Measurements from ENCODE around the gene IFRD2. TPM values are rescaled to one million over a fixed set of nuclear protein-coding genes. Genes with fewer than 3 reads are reported as not detected.

IFRD2 gene
- total and polyA plus RNA-seq, 2 of the 13 experiments (the other 11 are each of a cell fraction or from before 2014, with no cell fraction given): 32.8 to 96.1 TPM

DNA sequence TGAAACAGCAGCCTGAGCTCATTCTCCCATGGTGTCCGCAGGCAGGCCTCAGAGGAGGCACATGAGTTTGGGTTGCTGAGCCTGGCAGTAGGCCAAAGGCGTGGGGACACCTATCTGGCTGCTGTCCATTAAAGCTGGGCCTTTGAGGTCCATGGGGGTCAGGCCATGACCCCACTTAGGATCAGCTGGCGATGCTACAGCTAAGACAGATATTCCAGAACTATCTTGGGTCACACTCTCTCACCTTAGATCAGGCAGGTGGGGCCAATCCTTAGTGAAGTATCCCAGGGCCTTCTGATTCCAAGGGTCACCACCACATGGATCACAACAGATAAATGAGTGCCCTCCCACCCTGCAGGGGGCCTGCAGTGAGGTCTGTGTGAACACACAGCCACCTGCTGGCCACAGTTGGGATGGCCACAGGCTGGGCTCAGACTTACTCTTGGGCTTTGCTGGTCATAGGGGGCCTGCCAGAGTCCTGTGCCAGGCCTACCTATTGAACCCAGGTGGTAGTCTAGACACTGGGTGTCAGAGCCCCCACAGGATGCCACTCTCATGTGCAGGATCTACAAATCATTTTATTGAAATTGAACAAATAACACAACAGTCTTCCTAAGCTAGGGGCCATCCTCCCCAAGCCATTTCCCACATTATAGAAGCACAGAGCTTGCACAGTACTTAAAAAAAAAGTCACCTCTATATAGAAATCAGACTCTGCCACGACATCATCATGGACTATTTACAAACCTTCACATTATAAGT is 32.3 kb upstream of the IFRD2 start (continued):
- TF ChIP-seq, protein P1, sequence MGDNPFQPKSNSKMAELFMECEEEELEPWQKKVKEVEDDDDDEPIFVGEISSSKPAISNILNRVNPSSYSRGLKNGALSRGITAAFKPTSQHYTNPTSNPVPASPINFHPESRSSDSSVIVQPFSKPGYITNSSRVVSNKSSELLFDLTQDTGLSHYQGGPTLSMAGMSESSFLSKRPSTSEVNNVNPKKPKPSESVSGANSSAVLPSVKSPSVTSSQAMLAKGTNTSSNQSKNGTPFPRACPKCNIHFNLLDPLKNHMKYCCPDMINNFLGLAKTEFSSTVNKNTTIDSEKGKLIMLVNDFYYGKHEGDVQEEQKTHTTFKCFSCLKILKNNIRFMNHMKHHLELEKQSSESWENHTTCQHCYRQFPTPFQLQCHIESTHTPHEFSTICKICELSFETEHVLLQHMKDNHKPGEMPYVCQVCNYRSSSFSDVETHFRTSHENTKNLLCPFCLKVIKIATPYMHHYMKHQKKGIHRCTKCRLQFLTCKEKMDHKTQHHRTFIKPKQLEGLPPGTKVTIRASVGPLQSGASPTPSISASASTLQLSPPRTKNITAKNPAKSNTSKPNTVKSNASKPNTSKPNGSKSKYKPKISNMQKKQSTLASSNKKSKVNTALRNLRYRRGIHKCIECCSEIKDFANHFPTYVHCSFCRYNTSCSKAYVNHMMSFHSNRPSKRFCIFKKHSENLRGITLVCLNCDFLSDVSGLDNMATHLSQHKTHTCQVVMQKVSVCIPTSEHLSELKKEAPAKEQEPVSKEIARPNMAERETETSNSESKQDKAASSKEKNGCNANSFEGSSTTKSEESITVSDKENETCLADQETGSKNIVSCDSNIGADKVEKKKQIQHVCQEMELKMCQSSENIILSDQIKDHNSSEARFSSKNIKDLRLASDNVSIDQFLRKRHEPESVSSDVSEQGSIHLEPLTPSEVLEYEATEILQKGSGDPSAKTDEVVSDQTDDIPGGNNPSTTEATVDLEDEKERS (CRISPR knock-in tag; IDR thresholded peaks at IDR 0.05): no peak
- TF ChIP-seq ZNF879 (CRISPR knock-in tag; IDR thresholded peaks at IDR 0.05): no peak
- TF ChIP-seq ISL2 (CRISPR knock-in tag; IDR thresholded peaks at IDR 0.05): peak; percentile 44; the same call in 1 of the 2 replicates
- no peak for TF ChIP-seq ZNF232 (CRISPR knock-in tag; IDR thresholded peaks at IDR 0.05; ENCODE audit: borderline replicate concordance)
- TF ChIP-seq THAP7 (CRISPR knock-in tag; IDR thresholded peaks at IDR 0.05): no peak
- TF ChIP-seq GZF1 (CRISPR knock-in tag; IDR thresholded peaks at IDR 0.05): no peak
- TF ChIP-seq HIVEP1 (CRISPR knock-in tag; IDR thresholded peaks at IDR 0.05): peak; percentile 25
- TF ChIP-seq, protein P2, sequence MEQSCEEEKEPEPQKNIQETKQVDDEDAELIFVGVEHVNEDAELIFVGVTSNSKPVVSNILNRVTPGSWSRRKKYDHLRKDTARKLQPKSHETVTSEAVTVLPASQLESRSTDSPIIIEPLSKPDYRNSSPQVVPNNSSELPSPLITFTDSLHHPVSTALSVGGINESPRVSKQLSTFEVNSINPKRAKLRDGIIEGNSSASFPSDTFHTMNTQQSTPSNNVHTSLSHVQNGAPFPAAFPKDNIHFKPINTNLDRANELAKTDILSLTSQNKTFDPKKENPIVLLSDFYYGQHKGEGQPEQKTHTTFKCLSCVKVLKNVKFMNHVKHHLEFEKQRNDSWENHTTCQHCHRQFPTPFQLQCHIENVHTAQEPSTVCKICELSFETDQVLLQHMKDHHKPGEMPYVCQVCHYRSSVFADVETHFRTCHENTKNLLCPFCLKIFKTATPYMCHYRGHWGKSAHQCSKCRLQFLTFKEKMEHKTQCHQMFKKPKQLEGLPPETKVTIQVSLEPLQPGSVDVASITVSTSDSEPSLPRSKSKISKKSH (CRISPR knock-in tag; IDR thresholded peaks at IDR 0.05; ENCODE audit: borderline replicate concordance): no peak
- no peak for TF ChIP-seq MEIS2 (CRISPR knock-in tag; IDR thresholded peaks at IDR 0.05)
- no peak for TF ChIP-seq ZNF567 (CRISPR knock-in tag; IDR thresholded peaks at IDR 0.05; ENCODE audit: borderline replicate concordance)
- no peak for TF ChIP-seq ELK4 (CRISPR knock-in tag; IDR thresholded peaks at IDR 0.05; ENCODE audit: borderline replicate concordance)
- TF ChIP-seq CENPX (CRISPR knock-in tag; IDR thresholded peaks at IDR 0.05): no peak
- TF ChIP-seq, protein P3, sequence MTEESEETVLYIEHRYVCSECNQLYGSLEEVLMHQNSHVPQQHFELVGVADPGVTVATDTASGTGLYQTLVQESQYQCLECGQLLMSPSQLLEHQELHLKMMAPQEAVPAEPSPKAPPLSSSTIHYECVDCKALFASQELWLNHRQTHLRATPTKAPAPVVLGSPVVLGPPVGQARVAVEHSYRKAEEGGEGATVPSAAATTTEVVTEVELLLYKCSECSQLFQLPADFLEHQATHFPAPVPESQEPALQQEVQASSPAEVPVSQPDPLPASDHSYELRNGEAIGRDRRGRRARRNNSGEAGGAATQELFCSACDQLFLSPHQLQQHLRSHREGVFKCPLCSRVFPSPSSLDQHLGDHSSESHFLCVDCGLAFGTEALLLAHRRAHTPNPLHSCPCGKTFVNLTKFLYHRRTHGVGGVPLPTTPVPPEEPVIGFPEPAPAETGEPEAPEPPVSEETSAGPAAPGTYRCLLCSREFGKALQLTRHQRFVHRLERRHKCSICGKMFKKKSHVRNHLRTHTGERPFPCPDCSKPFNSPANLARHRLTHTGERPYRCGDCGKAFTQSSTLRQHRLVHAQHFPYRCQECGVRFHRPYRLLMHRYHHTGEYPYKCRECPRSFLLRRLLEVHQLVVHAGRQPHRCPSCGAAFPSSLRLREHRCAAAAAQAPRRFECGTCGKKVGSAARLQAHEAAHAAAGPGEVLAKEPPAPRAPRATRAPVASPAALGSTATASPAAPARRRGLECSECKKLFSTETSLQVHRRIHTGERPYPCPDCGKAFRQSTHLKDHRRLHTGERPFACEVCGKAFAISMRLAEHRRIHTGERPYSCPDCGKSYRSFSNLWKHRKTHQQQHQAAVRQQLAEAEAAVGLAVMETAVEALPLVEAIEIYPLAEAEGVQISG (CRISPR knock-in tag; IDR thresholded peaks at IDR 0.05): peak; percentile 90
- TF ChIP-seq, protein P4, sequence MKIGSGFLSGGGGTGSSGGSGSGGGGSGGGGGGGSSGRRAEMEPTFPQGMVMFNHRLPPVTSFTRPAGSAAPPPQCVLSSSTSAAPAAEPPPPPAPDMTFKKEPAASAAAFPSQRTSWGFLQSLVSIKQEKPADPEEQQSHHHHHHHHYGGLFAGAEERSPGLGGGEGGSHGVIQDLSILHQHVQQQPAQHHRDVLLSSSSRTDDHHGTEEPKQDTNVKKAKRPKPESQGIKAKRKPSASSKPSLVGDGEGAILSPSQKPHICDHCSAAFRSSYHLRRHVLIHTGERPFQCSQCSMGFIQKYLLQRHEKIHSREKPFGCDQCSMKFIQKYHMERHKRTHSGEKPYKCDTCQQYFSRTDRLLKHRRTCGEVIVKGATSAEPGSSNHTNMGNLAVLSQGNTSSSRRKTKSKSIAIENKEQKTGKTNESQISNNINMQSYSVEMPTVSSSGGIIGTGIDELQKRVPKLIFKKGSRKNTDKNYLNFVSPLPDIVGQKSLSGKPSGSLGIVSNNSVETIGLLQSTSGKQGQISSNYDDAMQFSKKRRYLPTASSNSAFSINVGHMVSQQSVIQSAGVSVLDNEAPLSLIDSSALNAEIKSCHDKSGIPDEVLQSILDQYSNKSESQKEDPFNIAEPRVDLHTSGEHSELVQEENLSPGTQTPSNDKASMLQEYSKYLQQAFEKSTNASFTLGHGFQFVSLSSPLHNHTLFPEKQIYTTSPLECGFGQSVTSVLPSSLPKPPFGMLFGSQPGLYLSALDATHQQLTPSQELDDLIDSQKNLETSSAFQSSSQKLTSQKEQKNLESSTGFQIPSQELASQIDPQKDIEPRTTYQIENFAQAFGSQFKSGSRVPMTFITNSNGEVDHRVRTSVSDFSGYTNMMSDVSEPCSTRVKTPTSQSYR (CRISPR knock-in tag; IDR thresholded peaks at IDR 0.05; ENCODE audit: borderline replicate concordance): no peak
- no peak for TF ChIP-seq FOXM1 (CRISPR knock-in tag; IDR thresholded peaks at IDR 0.05)
- no peak for TF ChIP-seq HNRNPL (IDR thresholded peaks at IDR 0.05; ENCODE audit: low read depth, low read length)
- no peak for TF ChIP-seq IKZF1 (IDR thresholded peaks at IDR 0.05)

Data from HepG2 (cell line).